Mesodermal cell (in vitro differentiated cells): ENCODE measurements around the gene SVEP1.

Source experiments
- H3K27ac ChIP-seq: 2 replicates; pipeline ENCODE4 v1.7.0; 2013; ENCODE audit warnings: mild to moderate bottlenecking, low read depth, low read length, moderate library complexity; ENCODE audit not compliant: severe bottlenecking
- H3K36me3 ChIP-seq: 2 replicates; pipeline ENCODE4 v1.7.1; 2013; ENCODE audit warnings: mild to moderate bottlenecking, low read length, moderate library complexity; ENCODE audit not compliant: control insufficient read depth, insufficient read depth
- H3K4me1 ChIP-seq: one replicate; pipeline ENCODE4 v1.7.1; 2013; ENCODE audit warnings: mild to moderate bottlenecking, low read length; ENCODE audit not compliant: insufficient read depth, control insufficient read depth, poor library complexity, severe bottlenecking
- H3K4me3 ChIP-seq: 2 replicates; pipeline ENCODE4 v1.7.0; 2013; ENCODE audit warnings: low read length, control low read depth, mild to moderate bottlenecking; ENCODE audit not compliant: insufficient read depth, poor library complexity, severe bottlenecking; ENCODE audit errors: extremely low read depth
- H3K9me3 ChIP-seq: 2 replicates; pipeline ENCODE4 v1.7.1; 2013; ENCODE audit warnings: mild to moderate bottlenecking, low read length, moderate library complexity; ENCODE audit not compliant: control insufficient read depth
- WGBS, 2 experiments: methylation state at CpG; one replicate each; pipeline ENCODE4 v1.1.5; 2013; ENCODE audit warnings: missing lambda C conversion rate in 2 of 2; ENCODE audit not compliant: insufficient coverage in 2 of 2; 5-methylcytosine and 5-hydroxymethylcytosine counted together

The SVEP1 gene

DNA sequence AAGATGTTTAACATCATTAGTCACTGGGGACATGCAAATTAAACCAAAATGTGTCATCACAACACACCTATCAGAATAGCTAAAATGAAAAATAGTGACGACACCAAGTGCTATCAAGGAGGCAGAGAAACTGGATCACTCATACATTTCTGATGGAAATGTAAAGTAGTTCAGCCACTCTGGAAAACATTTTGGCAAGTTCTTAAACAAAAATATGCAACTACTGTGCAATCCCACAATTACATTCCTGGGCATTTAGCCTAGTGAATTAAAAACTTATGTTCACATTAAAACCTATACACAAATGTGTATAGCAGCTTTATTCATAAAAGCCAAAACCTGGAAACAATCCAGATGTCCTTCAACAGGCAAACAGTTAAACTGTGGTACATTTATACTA lies 53.1 kb downstream of the SVEP1 start:
- Histone ChIP-seq H3K4me3 (no peak overlapping the region), H3K36me3 (no peaks in the 10 kb centered on the region), H3K27ac (no peak overlapping the region), H3K9me3 (peaks cover 4% of the 10 kb centered on the region), H3K4me1 (no peaks in the 10 kb centered on the region)
- WGBS, 2 experiments: 80% methylated on average over 1 of the region's 1 CpG; no CpG with 5 or more reads in 1 of the 2 experiments

DNA sequence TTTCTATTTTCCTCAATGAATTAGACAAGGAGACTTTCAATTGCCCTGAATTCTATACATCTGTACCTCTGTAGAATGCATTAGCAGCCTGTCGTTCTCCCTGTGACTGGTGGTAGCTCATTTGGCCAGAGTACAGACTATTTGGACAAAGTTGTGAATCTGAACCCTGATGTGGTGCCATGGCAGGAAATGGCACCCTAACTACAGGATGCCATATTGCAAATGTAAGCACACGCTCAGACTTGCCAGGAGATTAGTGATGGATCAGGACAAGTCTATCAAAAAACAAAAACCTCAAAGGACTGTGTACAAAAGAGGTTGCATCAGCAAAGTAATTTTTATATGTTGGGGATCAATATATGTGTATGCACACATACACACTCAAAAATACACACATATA lies 58.3 kb downstream of the SVEP1 start:
- H3K4me1 ChIP-seq: no peaks in the 10 kb centered on the region
- no peaks in the 10 kb centered on the region for H3K9me3 ChIP-seq
- H3K36me3 ChIP-seq: no peaks in the 10 kb centered on the region
- H3K4me3 ChIP-seq: no peak overlapping the region
- 100% methylated on average over 1 of the region's 2 CpGs; no CpG with 5 or more reads in 1 of the 2 experiments for WGBS, 2 experiments
- no peak overlapping the region for H3K27ac ChIP-seq

DNA sequence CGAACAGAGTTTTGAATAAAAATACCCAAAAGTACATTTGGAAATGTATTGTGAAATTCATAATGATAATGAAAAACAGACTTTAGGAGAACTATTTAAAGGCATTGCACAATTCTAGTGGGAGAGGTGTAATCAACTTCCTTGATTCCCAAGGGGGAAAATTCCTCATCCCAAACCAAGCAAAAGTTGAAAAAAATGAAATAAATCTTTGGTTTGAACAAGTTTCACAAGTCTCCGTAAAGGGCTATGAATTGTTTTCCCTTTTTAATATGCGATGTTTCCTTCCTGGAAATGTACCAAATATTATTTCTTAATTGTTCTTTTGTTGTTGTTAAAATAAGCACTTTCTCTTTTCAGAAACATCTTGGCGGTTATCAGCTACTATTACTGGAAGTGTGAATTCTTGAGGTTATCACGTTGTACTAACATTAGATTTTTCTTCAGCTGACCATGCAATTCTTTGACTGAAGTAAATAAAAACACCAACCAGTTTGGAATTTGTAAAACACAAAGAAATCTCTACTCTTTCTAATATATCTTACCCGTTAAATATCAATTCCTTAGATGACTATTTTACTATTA lies 59.3 kb downstream of the SVEP1 start:
- H3K4me3 ChIP-seq: no peak overlapping the region
- H3K4me1 ChIP-seq: no peaks in the 10 kb centered on the region
- 100% methylated on average over 1 of the region's 6 CpGs for WGBS, 2 experiments
- no peak overlapping the region for H3K27ac ChIP-seq
- H3K36me3 ChIP-seq: no peaks in the 10 kb centered on the region
- no peaks in the 10 kb centered on the region for H3K9me3 ChIP-seq

DNA sequence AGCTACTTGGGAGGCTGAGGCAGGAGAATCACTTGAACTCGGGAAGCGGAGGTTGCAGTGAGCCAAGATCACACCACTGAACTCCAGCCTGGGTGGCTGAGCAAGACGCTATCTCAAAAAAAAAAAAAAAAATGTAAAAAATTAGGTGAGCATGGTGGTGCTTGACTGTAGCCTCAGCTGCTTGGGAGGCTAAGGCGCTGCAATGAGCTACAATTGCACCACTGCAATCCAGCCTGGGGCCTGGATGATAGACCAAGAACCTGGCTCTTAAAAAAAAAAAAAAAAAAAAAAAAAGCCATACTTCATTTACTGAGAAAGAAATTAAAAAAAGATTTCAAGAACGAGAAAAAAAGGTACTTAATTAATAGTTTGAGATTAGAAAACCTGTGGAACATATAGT lies 62.1 kb downstream of the SVEP1 start:
- Histone ChIP-seq H3K4me1 (no peaks in the 10 kb centered on the region), H3K9me3 (no peaks in the 10 kb centered on the region), H3K36me3 (peaks cover 3% of the 10 kb centered on the region), H3K4me3 (no peak overlapping the region), H3K27ac (no peak overlapping the region)
- 93 to 100% methylated on average over 2 of the region's 5 CpGs for WGBS, 2 experiments

DNA sequence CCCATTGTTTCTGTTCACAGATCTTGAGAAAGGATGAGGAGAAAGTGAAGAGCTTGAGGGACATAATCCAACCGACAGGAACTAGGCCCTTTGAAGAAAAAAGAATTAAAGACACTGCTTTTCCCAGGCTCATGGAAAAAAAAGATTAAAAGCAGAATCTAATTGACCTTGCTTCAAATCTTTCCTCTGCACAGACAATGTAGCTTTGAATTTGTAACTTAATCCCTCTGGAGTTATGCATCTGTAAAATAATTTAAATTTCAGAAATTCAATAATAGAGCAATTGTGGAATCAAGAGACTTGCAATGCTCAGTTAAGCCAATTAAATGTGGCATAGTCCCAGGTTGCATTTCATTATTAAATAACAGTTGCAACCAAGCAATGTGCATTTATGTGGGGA lies 64.6 kb downstream of the SVEP1 start:
- 100% methylated on average over 1 of the region's 1 CpG; no CpG with 5 or more reads in 1 of the 2 experiments for WGBS, 2 experiments
- H3K4me3 ChIP-seq: no peak overlapping the region
- H3K4me1 ChIP-seq: no peaks in the 10 kb centered on the region
- H3K9me3 ChIP-seq: no peaks in the 10 kb centered on the region
- no peak overlapping the region for H3K27ac ChIP-seq
- H3K36me3 ChIP-seq: peaks cover 17% of the 10 kb centered on the region

DNA sequence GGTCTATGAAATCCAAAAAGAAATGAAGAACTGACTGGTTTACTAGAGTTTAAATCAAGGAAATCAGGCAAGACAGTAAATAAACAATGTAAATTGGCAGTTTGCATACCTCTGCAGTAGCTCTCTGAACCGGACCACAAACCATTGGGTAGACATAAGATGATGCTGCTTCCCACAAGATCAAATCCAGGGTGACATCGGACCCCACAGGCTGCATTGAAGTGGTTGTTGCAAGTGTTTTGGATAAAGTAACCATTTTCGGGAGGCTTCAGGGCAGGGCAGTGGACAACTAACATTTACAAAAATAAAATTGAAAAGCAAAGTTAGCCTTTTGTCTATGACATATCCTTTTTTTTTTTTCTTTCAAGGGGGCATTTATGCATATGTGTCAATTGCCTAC lies 66.7 kb downstream of the SVEP1 start:
- no peak overlapping the region for H3K4me3 ChIP-seq
- no peak overlapping the region for H3K27ac ChIP-seq
- WGBS, 2 experiments: 97 to 100% methylated on average over 1 to 2 of the region's 3 CpGs
- H3K9me3 ChIP-seq: no peaks in the 10 kb centered on the region
- peaks cover 19% of the 10 kb centered on the region for H3K36me3 ChIP-seq
- no peaks in the 10 kb centered on the region for H3K4me1 ChIP-seq

DNA sequence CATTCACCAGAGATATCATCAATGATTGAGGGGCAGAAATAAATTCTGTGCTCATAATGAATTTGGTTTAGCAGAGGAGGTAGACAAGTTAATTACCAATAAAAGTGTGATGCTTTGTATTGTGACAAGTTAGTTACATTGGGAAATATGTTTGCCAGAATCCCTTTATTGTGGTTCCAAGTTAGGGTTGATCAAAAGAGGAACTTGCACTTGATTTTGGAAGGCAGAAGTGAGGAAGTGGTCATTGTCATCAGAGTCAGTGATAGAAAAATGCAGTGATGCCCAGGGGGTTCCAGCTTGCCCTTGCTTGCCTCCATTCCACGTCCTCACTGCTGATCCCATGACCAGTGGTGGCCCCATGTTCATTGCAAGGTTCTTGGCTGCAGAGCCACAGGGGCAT lies 69.7 kb downstream of the SVEP1 start:
- Histone ChIP-seq H3K4me3 (no peak overlapping the region), H3K36me3 (peaks cover 19% of the 10 kb centered on the region), H3K27ac (no peak overlapping the region), H3K9me3 (no peaks in the 10 kb centered on the region), H3K4me1 (no peaks in the 10 kb centered on the region)
- WGBS, 2 experiments: 100% methylated on average over 1 of the region's 1 CpG

DNA sequence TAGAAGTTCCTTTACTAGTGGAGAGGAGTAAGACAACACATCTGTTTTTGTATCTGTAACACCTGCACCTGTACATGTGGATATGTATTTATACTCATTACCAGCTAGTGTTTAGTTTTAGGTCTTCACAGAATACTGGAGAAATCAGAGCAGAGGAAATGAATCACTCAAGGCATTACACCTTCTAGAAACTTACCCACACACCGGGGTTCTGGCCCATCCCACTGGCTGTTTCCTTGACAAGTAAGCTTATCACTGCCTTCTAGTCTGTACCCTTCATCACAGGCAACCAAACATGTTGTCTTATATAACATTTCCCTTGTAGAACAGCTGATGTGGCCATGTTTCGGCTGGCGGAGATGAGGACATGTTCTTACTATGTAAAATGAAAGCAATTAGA lies 76.7 kb downstream of the SVEP1 start:
- Histone ChIP-seq H3K27ac (no peak overlapping the region), H3K4me1 (no peaks in the 10 kb centered on the region), H3K4me3 (no peak overlapping the region), H3K9me3 (no peaks in the 10 kb centered on the region), H3K36me3 (peaks cover 4% of the 10 kb centered on the region)
- 64 to 100% methylated on average over 1 of the region's 3 CpGs for WGBS, 2 experiments

DNA sequence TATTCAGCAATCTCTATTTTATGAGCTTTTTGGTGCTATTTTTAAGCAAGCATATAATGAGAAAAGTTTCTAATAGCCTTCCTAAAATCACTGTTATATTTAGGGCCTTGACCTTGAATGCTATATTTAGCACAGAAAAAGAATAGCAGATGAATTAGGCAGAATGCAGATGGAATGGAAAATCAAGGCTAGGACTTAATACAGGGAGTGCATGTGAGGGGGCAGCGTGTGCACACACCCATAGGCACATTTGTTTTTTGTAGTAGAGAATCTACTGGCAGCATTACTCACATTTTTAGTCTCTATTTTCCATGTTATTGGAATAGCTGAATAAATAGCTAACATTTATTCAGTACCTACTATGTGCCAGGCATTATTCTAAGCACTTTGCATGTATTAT lies 79.9 kb downstream of the SVEP1 start:
- peaks cover 4% of the 10 kb centered on the region for H3K36me3 ChIP-seq
- WGBS, 2 experiments: no CpG with 5 or more reads among the region's 1 CpG
- H3K4me1 ChIP-seq: no peaks in the 10 kb centered on the region
- no peak overlapping the region for H3K27ac ChIP-seq
- H3K4me3 ChIP-seq: no peak overlapping the region
- no peaks in the 10 kb centered on the region for H3K9me3 ChIP-seq

DNA sequence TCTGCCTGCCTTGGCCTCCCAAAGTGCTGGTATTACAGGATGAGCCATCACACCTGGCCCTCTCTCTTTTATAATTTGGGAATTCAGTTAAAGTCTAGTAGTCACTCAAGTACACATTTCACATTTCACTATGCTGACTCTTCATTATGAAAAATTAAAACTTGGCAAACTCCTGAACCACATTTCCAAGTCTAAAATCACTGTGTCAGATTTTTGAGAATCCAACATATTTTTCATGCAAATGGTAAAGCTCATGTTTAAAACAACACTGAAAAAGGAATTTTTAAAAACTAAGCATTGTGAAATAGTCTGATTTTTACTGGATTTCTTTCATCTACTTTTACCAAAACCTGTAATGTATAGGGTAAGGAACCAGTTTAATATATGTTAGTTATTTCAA lies 92.3 kb downstream of the SVEP1 start:
- Histone ChIP-seq H3K4me3 (no peak overlapping the region), H3K9me3 (no peaks in the 10 kb centered on the region), H3K4me1 (no peaks in the 10 kb centered on the region), H3K36me3 (peaks cover 3% of the 10 kb centered on the region), H3K27ac (no peak overlapping the region)

DNA sequence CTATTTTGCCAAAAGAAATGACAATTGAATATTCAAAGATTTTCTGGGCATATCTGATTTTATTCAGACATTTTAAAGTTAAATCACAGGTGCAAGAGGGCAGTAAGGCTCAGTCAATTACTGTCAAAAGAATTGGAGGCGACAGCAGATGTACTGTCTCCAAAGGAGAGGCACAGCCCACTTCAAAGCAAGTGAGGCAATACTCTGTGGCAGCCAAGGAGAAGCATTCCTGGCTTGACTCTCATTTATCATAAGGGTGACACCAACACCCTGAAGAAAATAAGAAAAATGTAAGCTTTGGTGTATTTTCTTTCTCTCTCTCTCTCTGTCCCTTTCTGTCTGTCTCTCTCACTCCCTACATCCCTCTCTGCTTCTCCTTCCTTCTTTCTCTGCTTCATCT lies 93.3 kb downstream of the SVEP1 start:
- Histone ChIP-seq H3K9me3 (no peaks in the 10 kb centered on the region), H3K27ac (no peak overlapping the region), H3K36me3 (peaks cover 3% of the 10 kb centered on the region), H3K4me1 (no peaks in the 10 kb centered on the region), H3K4me3 (no peak overlapping the region)
- WGBS, 2 experiments: 82% methylated on average over 1 of the region's 1 CpG
